Measurements from ENCODE around the gene KRTAP10-10. TPM values are rescaled to one million over a fixed set of nuclear protein-coding genes. Genes with fewer than 3 reads are reported as not detected.
"Not testable (repeated sequence)": the region's sequence is repeated elsewhere in the genome, so short reads cannot be mapped to it uniquely, and the experiment has no call there.

KRTAP10-10 gene
- total RNA-seq, 2 experiments from 2014 or later, result not detected

GRCh38 chr21:44639331-44639655 lies 2.1 kb downstream of the KRTAP10-10 start:
- ChIA-PET POLR2A (no interaction called here), CTCF (no interaction called here)
- no peaks in the 10 kb centered on the region for H3K4me1 Mint-ChIP-seq
- peaks cover 14% of the 10 kb centered on the region for H3K27me3 Mint-ChIP-seq
- peak overlapping the region; percentile 24 for H3K27ac Mint-ChIP-seq
- DNase-seq, result no peak
- H3K9me3 Mint-ChIP-seq, result peaks cover 35% of the 10 kb centered on the region
- peaks cover 12% of the 10 kb centered on the region for H3K36me3 Mint-ChIP-seq (ENCODE audit: low read depth)
- H3K4me3 Mint-ChIP-seq, result no peak overlapping the region

GRCh38 chr21:44640761-44641160 lies 3.6 kb downstream of the KRTAP10-10 start:
- Mint-ChIP-seq H3K9me3 (peaks cover 39% of the 10 kb centered on the region), H3K4me3 (no peak overlapping the region), H3K36me3 (ENCODE audit: low read depth) (peaks cover 20% of the 10 kb centered on the region), H3K4me1 (no peaks in the 10 kb centered on the region), H3K27me3 (peaks cover 11% of the 10 kb centered on the region), H3K27ac (no peak overlapping the region)
- DNase-seq, result no peak
- CTCF ChIA-PET, result no interaction called here
- POLR2A ChIA-PET, result no interaction called here

GRCh38 chr21:44643741-44644310 lies 6.7 kb downstream of the KRTAP10-10 start:
- Mint-ChIP-seq H3K9me3 (peaks cover 42% of the 10 kb centered on the region), H3K4me3 (no peak overlapping the region), H3K27ac (no peak overlapping the region), H3K4me1 (no peaks in the 10 kb centered on the region), H3K27me3 (peaks cover 10% of the 10 kb centered on the region), H3K36me3 (ENCODE audit: low read depth) (peaks cover 20% of the 10 kb centered on the region)
- ChIA-PET CTCF (no interaction called here), POLR2A (no interaction called here)
- no peak for DNase-seq

DNA sequence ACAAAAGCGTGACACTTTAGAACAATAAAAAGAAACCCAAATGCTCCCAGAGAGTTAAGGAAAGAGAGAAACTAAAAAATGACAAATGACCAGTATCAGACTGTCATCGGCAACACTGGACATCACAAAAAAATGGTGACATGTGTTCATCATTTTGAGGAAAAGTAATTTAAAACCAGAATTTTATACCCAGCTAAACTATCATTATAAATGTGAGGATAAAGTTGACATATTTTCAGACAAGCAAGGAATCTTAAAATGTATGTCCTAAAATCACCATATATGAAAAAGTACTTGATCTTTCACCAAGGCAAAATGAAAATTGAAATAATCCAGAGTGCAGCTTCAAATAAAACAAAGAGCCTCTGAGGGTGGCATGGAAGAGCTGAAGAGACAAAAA lies 7.7 kb downstream of the KRTAP10-10 start:
- peaks cover 10% of the 10 kb centered on the region for H3K27me3 Mint-ChIP-seq
- POLR2A ChIA-PET, result interaction anchor here (1.5 kb wide), 1 partner anchor 12 kb away, joined by 3 read pairs; the partner anchor contains the start of gene KRTAP12-3

DNA sequence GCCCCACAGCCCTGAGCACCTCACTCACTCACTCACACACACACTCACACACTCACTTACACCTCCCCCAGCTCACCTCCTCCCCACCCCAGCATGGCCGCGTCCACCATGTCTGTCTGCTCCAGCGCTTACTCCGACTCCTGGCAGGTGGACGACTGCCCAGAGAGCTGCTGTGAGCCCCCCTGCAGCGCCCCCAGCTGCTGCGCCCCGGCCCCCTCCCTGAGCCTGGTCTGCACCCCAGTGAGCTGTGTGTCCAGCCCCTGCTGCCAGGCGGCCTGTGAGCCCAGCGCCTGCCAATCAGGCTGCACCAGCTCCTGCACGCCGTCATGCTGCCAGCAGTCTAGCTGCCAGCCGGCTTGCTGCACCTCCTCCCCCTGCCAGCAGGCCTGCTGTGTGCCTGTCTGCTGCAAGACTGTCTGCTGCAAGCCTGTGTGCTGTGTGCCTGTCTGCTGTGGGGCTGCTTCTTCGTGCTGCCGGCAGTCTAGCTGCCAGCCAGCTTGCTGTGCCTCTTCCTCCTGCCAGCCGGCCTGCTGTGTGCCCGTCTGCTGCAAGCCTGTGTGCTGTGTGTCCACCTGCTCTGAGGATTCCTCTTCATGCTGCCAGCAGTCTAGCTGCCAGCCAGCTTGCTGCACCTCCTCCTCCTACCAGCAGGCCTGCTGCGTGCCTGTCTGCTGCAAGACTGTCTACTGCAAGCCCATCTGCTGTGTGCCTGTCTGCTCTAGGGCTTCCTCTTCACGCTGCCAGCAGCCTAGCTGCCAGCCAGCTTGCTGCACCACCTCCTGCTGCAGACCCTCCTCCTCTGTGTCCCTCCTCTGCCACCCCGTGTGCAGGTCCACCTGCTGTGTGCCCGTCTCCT lies 9.4 kb downstream of the KRTAP10-10 start, which contains the start of gene KRTAP10-11:
Gene KRTAP10-11 (plus strand): TSS at position 49 of the 856 bp plus-strand sequence. CDS start 45 bp downstream, at position 94.
- H3K4me1 Mint-ChIP-seq, DNase-seq, H3K27me3 Mint-ChIP-seq, H3K27ac Mint-ChIP-seq, H3K4me3 Mint-ChIP-seq: not testable (repeated sequence)
- Mint-ChIP-seq H3K36me3 (ENCODE audit: low read depth) (peaks cover 16% of the 10 kb centered on the region), H3K9me3 (peaks cover 27% of the 10 kb centered on the region)
- ChIA-PET POLR2A (interaction anchor here (1.5 kb wide), 1 partner anchor 11 kb away, joined by 3 read pairs; the partner anchor contains the start of gene KRTAP12-3), CTCF (interaction anchor here (1.1 kb wide), 1 partner anchor 136 kb away, joined by 4 read pairs; no protein-coding TSS in a partner anchor)

More for the DNA sequence above, 7.7 kb downstream of the KRTAP10-10 start:
- Mint-ChIP-seq H3K4me1 (no peaks in the 10 kb centered on the region), H3K4me3 (no peak overlapping the region), H3K36me3 (ENCODE audit: low read depth) (peaks cover 20% of the 10 kb centered on the region), H3K27ac (no peak overlapping the region), H3K9me3 (peaks cover 42% of the 10 kb centered on the region)
- CTCF ChIA-PET, result interaction anchor here (1.0 kb wide), 1 partner anchor 10 kb away, joined by 3 read pairs; the partner anchor contains the start of gene KRTAP12-4
- DNase-seq, result no peak

DNA sequence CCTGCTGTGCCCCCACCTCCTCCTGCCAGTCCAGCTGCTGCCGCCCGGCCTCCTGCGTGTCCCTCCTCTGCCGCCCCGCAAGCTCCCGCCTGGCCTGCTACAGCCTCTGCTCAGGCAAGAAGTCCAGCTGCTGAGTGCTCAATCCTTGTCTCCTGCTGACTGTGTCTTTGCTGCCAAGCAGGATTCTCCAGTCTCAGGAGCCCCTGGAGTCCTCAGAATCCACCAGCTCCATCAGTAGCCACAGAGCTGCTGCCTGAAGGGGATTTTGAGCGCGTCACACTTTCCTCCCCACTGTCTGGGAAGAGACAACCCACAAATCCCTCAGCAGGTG lies 10.0 kb downstream of the KRTAP10-10 start:
- peaks cover 16% of the 10 kb centered on the region for H3K36me3 Mint-ChIP-seq (ENCODE audit: low read depth)
- peaks cover 7% of the 10 kb centered on the region for H3K27me3 Mint-ChIP-seq
- CTCF ChIA-PET, result no interaction called here
- H3K27ac Mint-ChIP-seq, result no peak overlapping the region
- H3K4me1 Mint-ChIP-seq, result no peaks in the 10 kb centered on the region
- no peak overlapping the region for H3K4me3 Mint-ChIP-seq
- POLR2A ChIA-PET, result no interaction called here
- DNase-seq, result no peak
- peaks cover 27% of the 10 kb centered on the region for H3K9me3 Mint-ChIP-seq

GRCh38 chr21:44648557-44649311 lies 11.6 kb downstream of the KRTAP10-10 start:
- H3K4me1 Mint-ChIP-seq, result peaks cover 3% of the 10 kb centered on the region
- DNase-seq, result no peak
- H3K36me3 Mint-ChIP-seq (ENCODE audit: low read depth), result peaks cover 19% of the 10 kb centered on the region
- H3K27me3 Mint-ChIP-seq, result peaks cover 4% of the 10 kb centered on the region
- CTCF ChIA-PET, result no interaction called here
- H3K4me3 Mint-ChIP-seq, result no peak overlapping the region
- peaks cover 18% of the 10 kb centered on the region for H3K9me3 Mint-ChIP-seq
- no peak overlapping the region for H3K27ac Mint-ChIP-seq
- POLR2A ChIA-PET, result no interaction called here

GRCh38 chr21:44649521-44650100 lies 12.5 kb downstream of the KRTAP10-10 start:
- no peak for DNase-seq
- POLR2A ChIA-PET, result no interaction called here
- H3K4me3 Mint-ChIP-seq, result no peak overlapping the region
- H3K27ac Mint-ChIP-seq, result no peak overlapping the region
- peaks cover 1% of the 10 kb centered on the region for H3K27me3 Mint-ChIP-seq
- peaks cover 12% of the 10 kb centered on the region for H3K4me1 Mint-ChIP-seq
- H3K9me3 Mint-ChIP-seq, result peaks cover 14% of the 10 kb centered on the region
- H3K36me3 Mint-ChIP-seq (ENCODE audit: low read depth), result peaks cover 17% of the 10 kb centered on the region
- CTCF ChIA-PET, result no interaction called here

DNA sequence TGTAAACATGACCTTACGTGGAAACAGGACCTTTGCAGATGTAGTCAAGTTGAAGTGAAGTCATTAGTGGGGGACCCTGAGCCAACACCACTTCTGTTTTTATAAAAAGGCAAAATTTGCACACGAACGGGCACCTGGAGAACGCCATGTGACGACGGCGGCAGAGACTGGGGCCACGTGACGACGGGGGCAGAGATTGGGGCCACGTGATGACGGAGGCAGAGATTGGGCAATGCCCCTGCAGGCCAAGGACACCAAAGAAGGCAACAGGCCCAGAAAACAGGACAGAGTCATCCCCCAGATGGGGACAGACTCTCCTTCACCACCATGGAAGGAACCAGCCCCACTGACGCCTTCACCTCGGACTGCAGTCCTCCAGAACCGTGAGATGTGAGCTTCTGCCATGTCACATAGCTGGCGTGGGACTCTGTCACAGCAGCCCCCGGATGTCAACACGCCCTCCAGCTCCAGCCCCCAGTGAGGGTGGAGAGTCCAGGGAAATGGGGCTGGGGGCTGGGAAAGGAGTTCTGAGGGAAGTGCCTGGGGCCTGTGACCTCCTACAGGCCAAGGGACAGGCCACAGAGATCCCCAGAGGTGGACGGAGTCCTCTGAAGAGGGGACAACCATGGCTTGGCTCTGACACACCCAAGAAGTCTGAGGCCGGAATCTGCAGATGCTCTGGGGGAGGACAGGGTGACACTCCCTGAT lies 13.3 kb downstream of the KRTAP10-10 start:
- Mint-ChIP-seq H3K27me3 (no peaks in the 10 kb centered on the region), H3K4me3 (no peak overlapping the region), H3K4me1 (peaks cover 18% of the 10 kb centered on the region), H3K36me3 (ENCODE audit: low read depth) (peaks cover 18% of the 10 kb centered on the region), H3K9me3 (peaks cover 9% of the 10 kb centered on the region), H3K27ac (no peak overlapping the region)
- CTCF ChIA-PET, result no interaction called here
- DNase-seq, result no peak
- POLR2A ChIA-PET, result no interaction called here

DNA sequence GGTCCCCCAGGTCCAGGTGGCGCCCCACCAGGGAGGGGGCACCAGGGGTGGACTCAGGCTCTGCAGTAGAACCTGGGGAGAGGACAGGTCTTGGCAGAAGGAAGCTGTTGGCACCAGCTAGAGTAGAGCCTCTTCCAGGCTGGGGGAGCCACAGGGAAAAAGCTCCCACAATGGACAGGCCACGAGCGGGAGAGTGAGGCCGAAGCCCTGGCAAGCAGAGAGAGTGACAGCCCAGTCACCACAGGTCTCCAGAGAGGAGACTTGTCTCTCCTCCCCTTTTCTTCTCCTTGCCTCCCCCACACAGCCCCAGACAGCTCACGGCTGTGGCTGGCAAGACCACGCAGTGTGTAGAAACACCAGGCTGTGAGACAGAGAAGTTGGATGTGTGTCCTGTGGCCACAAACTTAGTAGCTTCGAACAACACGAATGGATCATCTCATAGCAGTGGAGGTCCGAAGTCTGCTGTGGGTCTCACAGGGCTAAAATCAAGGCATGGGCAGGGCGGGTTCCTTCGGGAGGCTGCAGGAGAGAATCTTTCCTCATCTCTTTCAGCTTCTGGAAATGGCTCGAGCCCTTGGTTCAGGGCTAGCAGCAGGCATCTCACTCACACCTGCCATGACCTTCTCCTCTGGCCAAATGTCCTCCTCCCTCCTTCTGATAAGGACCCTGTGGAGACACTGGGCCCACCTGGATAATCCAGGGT lies 14.0 kb downstream of the KRTAP10-10 start:
- POLR2A ChIA-PET, result no interaction called here
- Mint-ChIP-seq H3K27me3 (no peaks in the 10 kb centered on the region), H3K4me3 (no peak overlapping the region), H3K9me3 (peaks cover 16% of the 10 kb centered on the region), H3K36me3 (ENCODE audit: low read depth) (peaks cover 22% of the 10 kb centered on the region), H3K27ac (no peak overlapping the region), H3K4me1 (peaks cover 23% of the 10 kb centered on the region)
- DNase-seq, result no peak
- CTCF ChIA-PET, result no interaction called here

DNA sequence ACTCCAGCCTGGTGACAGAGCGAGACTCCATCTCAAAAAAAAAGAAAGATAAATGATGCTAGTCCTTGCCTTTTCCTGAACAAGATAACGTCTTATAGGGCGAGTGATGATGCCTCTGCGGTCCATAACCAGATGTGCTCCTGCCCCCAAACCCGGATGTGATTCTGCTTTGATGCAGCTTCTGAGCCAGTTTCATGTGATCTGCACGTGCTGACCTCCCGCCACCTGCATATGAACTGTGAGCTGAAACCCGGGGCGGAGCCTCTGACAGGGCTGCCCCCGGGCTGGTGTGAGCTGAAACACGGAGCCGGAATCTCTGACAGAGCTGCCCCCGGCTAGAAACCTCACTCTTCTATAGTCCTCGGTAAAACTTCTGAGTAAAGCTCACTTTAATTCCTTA lies 16.0 kb downstream of the KRTAP10-10 start:
- CTCF ChIA-PET, result interaction anchor here (0.7 to 1.0 kb wide), 2 partner anchors 34 to 89 kb away, joined by 4 read pairs; no protein-coding TSS in a partner anchor
- H3K27me3 Mint-ChIP-seq, result no peaks in the 10 kb centered on the region
- DNase-seq, result no peak
- no peak overlapping the region for H3K4me3 Mint-ChIP-seq
- peaks cover 39% of the 10 kb centered on the region for H3K36me3 Mint-ChIP-seq (ENCODE audit: low read depth)
- no peak overlapping the region for H3K27ac Mint-ChIP-seq
- peaks cover 43% of the 10 kb centered on the region for H3K4me1 Mint-ChIP-seq
- peaks cover 23% of the 10 kb centered on the region for H3K9me3 Mint-ChIP-seq
- POLR2A ChIA-PET, result interaction anchor here (1.2 kb wide), 1 partner anchor 34 kb away, joined by 4 read pairs; no protein-coding TSS in a partner anchor

All from activated CD4-positive, alpha-beta memory T cell treated with anti-CD3 and anti-CD28 coated beads, Interleukin-2, amount 10 ng/mL, durations not matched to agents 7 days and 5 days (primary cell).